GM19468 (cell line): ENCODE results near the gene LCN2.

Source experiments
- ATAC-seq: cut with Tn5 transposase; IDR thresholded peaks from one replicate; pipeline ENCODE4 v1.9.1; 2021; ENCODE audit warnings: mild to moderate bottlenecking, moderate library complexity, moderate number of reproducible peaks; ENCODE audit not compliant: unreplicated experiment; ENCODE audit errors: extremely low read depth

The LCN2 gene

DNA sequence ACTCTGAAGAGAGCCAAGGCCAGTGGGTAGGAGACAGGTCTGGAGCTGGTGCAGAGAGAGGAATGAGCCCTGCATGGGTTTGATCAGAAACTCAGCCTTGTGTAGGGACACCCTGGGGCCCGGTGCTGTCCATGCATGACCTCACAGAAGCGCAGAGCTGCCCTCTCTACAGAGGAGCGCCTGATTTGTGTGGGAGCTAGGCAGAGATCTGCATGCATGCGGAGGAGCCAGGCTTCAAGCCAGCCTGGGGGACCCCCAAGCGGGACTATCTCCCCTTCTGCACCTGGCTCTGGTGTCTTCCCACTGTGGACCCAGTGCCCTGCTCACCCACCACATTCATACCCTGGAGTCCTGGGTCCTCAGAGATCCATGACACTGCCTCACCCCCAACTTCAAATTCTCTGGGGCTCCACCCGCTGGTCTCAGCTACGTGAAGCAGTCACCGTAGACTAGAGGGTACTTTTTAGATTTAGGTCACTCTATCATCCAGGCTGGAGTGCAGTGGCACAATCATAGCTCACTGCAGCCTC is 2.6 kb upstream of the LCN2 start:
- no peak for ATAC-seq

DNA sequence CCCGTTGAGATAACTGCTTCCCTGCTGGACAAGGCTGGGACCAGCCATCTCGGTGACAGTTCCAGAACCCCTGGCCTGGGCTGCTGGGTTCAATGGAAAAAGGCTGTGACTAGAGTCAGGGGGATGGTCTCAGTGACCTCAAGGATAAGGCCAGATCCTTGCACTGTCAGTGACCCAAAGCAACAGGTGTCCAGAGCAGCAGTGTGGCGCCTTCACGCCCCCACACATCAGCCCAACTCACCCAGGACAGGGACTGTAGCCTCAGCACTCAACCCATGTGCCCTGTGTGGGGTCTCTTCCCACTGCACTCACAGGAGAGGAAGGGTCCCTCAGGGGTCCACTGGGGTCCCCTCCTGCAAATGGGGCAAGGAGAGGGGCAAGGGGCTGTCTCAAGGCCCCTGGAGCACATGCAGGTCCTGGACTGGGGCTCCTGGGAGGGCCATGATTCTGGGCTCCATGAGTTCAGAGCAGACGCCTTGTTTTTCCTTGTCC is 698 bp upstream of the LCN2 start:
- no peak for ATAC-seq

- no peak for ATAC-seq
Observed at GRCh38 chr9:128149951-128150593, 819 bp downstream of the LCN2 start.

GRCh38 chr9:128150594-128151308 is 1.5 kb downstream of the LCN2 start:
- ATAC-seq, result no peak

DNA sequence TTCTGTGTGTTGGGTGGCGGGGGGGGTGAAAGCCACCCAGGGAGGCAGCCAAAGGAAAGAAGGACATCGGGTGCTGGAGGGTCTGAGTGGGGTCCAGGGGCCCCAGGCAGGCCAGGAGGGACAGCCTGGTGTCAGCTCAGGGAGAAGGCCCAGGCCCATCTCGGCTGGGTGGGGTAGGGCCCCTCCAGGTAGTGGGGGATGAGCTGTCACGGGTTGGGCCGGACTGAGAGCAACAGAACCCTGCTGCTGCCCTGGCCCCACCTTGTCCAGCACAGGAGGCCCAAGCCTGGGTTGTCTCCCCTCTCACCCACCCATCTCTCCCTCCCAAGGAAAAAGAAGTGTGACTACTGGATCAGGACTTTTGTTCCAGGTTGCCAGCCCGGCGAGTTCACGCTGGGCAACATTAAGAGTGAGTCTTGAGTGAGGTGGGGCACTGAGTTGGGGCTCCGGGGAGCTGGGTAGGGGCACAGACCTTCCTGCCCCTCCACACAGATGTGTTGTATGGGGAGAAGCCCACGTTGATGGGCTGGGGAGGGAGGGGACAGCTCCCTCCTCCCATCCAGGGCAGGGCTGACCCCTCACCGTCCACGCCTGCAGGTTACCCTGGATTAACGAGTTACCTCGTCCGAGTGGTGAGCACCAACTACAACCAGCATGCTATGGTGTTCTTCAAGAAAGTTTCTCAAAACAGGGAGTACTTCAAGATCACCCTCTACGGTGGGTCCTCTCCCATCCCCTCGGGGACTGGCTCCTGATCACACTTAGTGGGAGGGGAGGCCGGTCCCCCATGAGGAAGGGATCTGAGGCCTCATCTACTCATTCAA is 2.3 kb downstream of the LCN2 start:
- no peak for ATAC-seq

- ATAC-seq, result no peak
Observed at GRCh38 chr9:128152133-128153059, 3.1 kb downstream of the LCN2 start.

GRCh38 chr9:128153060-128153946 is 4.0 kb downstream of the LCN2 start:
- no peak for ATAC-seq

- ATAC-seq, result no peak
Observed at GRCh38 chr9:128153947-128154695, 4.9 kb downstream of the LCN2 start.

- ATAC-seq, result no peak
Observed at GRCh38 chr9:128155736-128156500, 6.7 kb downstream of the LCN2 start.

DNA sequence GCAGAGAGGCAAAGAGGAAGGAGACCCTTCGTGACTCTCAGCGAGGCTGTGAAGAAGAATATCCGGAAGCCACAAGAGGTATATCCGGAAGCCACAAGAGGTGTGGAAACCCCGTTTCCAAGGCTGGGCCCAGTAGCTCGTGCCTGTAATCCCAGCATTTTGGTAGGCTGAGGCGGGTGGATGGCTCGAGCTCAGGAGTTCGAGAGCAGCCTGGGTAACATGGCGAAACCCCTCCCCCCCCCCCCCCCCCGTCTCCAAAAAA is 10.2 kb downstream of the LCN2 start:
- no peak for ATAC-seq

DNA sequence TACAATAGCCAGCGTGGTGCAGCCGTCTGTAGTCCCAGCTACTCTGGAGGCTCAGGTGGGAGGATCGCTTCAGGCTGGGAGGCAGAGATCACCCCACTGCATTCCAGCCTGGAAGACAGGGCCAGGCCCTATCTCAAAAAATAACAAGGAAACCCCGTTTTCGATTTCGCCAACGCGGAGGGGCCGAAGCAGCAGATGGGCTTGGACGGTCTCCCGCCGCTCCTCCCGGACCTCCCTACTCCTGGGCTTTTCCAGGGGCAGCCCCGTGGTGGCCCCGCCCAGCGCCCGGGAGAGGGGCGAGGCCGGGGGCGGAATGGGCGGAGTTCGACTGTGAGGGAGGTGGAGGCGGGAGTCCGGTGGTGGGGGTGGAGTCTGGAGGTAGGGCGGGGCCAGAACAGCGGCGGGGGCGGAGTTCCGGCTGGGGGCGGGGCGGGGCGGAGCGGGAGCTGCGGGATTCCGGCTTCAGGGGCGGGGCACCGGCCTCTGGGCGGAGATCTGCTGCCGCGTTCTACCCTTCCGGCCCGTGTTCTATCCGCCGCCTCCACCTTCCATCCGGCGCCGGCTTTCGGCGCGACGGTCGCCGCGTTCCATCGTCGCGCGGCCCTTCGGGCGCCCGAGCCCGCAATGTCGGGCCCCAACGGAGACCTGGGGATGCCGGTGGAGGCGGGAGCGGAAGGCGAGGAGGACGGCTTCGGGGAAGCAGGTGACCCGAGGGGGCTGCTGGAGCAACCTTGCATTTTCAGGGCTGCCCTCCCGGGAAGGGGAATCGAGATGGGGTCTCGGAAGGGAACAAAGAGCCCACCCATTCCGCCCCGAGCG is 10.7 kb downstream of the LCN2 start, which contains the start of gene BBLN:
Gene BBLN, plus strand, starts transcription at position 482 of the 819 bp plus-strand sequence. Its CDS starts 143 bp downstream, at position 625.
- peak; percentile 65 for ATAC-seq

- ATAC-seq, result no peak
Observed at GRCh38 chr9:128160603-128160987, 11.3 kb downstream of the LCN2 start.

GRCh38 chr9:128161215-128161902 is 12.1 kb downstream of the LCN2 start:
- no peak for ATAC-seq

GRCh38 chr9:128162215-128163026 is 13.2 kb downstream of the LCN2 start:
- ATAC-seq, result no peak

DNA sequence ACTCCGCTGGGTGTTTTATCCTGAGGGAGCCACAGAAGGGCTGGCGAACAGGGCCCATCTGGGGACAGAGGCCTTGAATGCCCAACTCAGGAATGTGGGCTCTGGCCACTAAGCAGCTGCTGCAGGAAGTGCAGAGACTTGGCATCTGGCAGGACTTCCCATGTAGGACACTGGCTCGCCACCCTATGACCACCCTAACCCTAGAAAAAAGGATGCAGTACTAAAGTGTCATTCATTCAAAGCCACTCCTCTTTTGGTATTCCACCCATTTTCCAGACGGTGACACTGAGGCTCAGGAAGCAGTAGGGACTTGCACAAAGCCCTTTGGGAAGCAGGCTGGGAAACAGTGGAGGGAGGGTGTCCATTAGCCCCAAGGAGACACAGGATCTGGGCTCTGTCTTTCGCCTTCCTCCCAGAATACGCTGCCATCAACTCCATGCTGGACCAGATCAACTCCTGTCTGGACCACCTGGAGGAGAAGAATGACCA is 13.8 kb downstream of the LCN2 start:
- no peak for ATAC-seq
